HL-60 (cell line): ENCODE measurements around the gene SLC5A6.

ENCODE experiments used
- DNase-seq, 2 experiments: peaks; one replicate each; pipeline ENCODE4 v3.0.0-alpha.2; 2010 to 2020; ENCODE audit warnings: low read depth in 1 of 2, low spot score in 1 of 2
- H3K27ac ChIP-seq: fragments of 250-450 bp; sonication (Bioruptor Pico); replicated peaks from 2 replicates; pipeline ENCODE4 v1.5.1; 2020; ENCODE audit warnings: mild to moderate bottlenecking, moderate library complexity
- H3K27me3 ChIP-seq: fragments of 250-450 bp; sonication (Bioruptor Pico); 2 replicates; pipeline ENCODE4 v1.5.1; 2021; ENCODE audit warnings: mild to moderate bottlenecking, moderate library complexity; ENCODE audit not compliant: insufficient read depth, poor library complexity, severe bottlenecking
- H3K4me3 ChIP-seq: replicated peaks from 2 replicates; pipeline ENCODE4 v1.5.1; 2011; ENCODE audit warnings: mild to moderate bottlenecking, control low read depth, low read length; ENCODE audit not compliant: insufficient read depth
- CTCF ChIP-seq: IDR thresholded peaks from one replicate; pipeline ENCODE4 v1.5.1; 2011; ENCODE audit warnings: low read length, control low read depth, inconsistent platforms; ENCODE audit not compliant: insufficient read depth
- GABPA ChIP-seq: IDR thresholded peaks from 2 replicates; pipeline ENCODE4 v1.6.1; 2012; ENCODE audit warnings: low read depth
- POLR2AphosphoS5 ChIP-seq: IDR thresholded peaks from 2 replicates; pipeline ENCODE4 v1.6.1; 2012; ENCODE audit warnings: low read depth
- SPI1 ChIP-seq: IDR thresholded peaks from 2 replicates; pipeline ENCODE4 v1.6.1; 2012; ENCODE audit warnings: low read depth, mild to moderate bottlenecking, borderline replicate concordance
- TF ChIP-seq, protein P1 (sequence below): IDR thresholded peaks from 2 replicates; pipeline ENCODE4 v1.6.1; 2012; ENCODE audit warnings: low read depth; ENCODE audit not compliant: insufficient replicate concordance

Gene SLC5A6

DNA sequence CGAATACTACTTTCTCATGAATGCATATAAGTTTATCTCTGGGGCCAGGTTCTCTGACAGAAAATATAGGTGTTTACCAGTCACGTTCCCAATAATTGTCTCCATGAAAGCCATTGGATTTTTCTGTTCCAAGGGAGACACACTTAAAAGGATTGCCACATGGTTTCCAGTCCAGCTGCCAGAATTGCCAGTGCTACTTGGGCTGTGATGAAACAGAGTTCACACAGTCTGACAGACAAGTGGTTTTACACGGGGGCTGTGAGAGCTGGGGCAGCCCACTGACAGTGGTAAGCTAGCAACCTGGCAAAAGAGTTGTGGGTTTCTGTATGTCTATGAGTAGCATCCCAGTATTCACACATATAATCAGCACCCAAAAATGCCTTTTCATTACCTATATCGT, 28.0 kb downstream of the SLC5A6 start:
- H3K27ac ChIP-seq = peak overlapping the region; percentile 19; the same call in 1 of the 2 replicates
- no peaks in the 10 kb centered on the region for H3K27me3 ChIP-seq
- peak in 1 of 2 experiments; percentile 40 for DNase-seq
- H3K4me3 ChIP-seq = no peak overlapping the region
- no peak for TF ChIP-seq CTCF
- TF ChIP-seq SPI1 = no peak
- TF ChIP-seq POLR2AphosphoS5 = no peak
- no peak for TF ChIP-seq GABPA
- TF ChIP-seq, protein P1, sequence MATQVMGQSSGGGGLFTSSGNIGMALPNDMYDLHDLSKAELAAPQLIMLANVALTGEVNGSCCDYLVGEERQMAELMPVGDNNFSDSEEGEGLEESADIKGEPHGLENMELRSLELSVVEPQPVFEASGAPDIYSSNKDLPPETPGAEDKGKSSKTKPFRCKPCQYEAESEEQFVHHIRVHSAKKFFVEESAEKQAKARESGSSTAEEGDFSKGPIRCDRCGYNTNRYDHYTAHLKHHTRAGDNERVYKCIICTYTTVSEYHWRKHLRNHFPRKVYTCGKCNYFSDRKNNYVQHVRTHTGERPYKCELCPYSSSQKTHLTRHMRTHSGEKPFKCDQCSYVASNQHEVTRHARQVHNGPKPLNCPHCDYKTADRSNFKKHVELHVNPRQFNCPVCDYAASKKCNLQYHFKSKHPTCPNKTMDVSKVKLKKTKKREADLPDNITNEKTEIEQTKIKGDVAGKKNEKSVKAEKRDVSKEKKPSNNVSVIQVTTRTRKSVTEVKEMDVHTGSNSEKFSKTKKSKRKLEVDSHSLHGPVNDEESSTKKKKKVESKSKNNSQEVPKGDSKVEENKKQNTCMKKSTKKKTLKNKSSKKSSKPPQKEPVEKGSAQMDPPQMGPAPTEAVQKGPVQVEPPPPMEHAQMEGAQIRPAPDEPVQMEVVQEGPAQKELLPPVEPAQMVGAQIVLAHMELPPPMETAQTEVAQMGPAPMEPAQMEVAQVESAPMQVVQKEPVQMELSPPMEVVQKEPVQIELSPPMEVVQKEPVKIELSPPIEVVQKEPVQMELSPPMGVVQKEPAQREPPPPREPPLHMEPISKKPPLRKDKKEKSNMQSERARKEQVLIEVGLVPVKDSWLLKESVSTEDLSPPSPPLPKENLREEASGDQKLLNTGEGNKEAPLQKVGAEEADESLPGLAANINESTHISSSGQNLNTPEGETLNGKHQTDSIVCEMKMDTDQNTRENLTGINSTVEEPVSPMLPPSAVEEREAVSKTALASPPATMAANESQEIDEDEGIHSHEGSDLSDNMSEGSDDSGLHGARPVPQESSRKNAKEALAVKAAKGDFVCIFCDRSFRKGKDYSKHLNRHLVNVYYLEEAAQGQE = no peak

GRCh38 chr2:27182346-27182745, 29.7 kb downstream of the SLC5A6 start:
- no peak for DNase-seq
- no peaks in the 10 kb centered on the region for H3K27me3 ChIP-seq
- no peak overlapping the region for H3K27ac ChIP-seq
- H3K4me3 ChIP-seq = no peak overlapping the region
- TF ChIP-seq SPI1 (no peak), CTCF (no peak), POLR2AphosphoS5 (no peak), GABPA (no peak)
- TF ChIP-seq, protein P1 = no peak

GRCh38 chr2:27179344-27180000, 32.6 kb downstream of the SLC5A6 start:
- H3K27ac ChIP-seq = no peak overlapping the region
- DNase-seq = no peak
- H3K4me3 ChIP-seq = no peak overlapping the region
- no peak for TF ChIP-seq CTCF
- no peak for TF ChIP-seq GABPA
- TF ChIP-seq, protein P1 = no peak
- TF ChIP-seq POLR2AphosphoS5 = no peak
- no peak for TF ChIP-seq SPI1
- no peaks in the 10 kb centered on the region for H3K27me3 ChIP-seq
